Measurements from ENCODE around the gene MAN2A1.

The MAN2A1 gene

GRCh38 chr5:109689740-109690241 is at the start of gene MAN2A1:
Gene MAN2A1, plus strand, starts transcription at chr5:109689927. Its CDS starts 491 bp downstream, at chr5:109690418.
- DNase-seq, result peak; percentile 82 to 85

- DNase-seq, result no peak
Observed at GRCh38 chr5:109640976-109641375, 48.8 kb upstream of the MAN2A1 start.

- DNase-seq, result no peak
Observed at GRCh38 chr5:109643791-109644350, 45.9 kb upstream of the MAN2A1 start.

- no peak for DNase-seq
Observed at GRCh38 chr5:109644829-109645228, 44.9 kb upstream of the MAN2A1 start.

DNA sequence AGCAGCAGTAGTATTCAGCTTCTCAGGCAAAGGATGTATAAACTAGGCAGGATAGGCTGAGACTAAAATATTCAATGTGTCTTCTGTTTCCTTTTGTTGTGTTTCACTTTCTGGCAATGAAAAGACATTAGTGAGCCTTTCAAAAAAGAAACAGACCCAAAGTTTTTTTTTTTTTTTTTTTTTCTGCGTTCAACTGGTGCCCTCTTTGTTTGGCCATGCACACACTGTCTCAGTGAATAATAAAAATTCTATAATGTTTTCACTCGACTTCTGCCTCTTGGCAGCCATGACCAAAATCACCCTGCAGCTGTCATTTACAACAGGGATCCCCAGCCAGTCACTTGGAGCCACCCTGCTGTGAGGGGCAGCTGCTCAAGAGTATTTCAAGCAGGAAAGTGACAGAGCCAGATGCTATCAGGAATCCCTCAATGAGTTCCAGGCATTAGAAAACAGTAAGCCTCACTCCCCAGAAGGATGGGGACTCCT is 44.0 kb upstream of the MAN2A1 start:
- no peak for DNase-seq

DNA sequence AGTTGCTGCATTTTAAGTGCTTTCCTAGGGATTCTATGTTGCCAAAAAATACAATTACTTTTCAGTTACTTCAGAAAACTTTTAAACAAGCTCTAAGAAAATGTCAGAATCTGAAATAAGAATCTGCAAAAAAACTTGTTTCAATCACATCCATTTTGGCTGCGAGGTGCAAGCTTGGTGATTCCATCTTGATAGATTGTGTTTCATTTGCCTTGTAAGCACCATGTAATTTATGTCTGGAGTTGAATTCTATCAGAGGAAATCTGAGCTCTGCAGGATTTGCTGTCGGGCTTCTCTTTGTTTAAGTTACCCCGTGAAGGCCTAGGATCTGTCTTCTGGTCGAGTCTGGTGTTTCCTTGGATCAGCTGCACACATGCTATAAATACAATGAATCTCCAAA is 40.4 kb upstream of the MAN2A1 start:
- DNase-seq, result no peak

DNA sequence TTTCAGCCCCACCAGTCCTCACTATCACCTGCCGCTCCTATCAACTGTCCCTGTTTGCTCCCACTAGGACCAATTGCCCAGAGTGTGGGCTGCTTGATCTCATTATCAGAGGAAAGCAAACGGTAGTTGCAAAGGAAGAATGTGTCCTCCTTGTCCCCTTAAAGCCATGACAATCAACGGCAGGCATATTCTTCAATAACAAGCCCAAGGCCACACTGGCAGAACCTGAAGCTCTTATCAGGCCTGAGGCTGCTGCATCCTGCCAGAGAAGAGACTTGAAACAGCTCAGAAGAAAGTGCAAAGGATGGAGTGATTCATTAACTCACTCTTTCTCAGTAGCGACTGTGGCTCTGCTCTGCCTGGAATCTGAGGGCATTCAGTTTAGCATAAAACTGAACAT is 39.2 kb upstream of the MAN2A1 start:
- no peak for DNase-seq

GRCh38 chr5:109652096-109652495 is 37.6 kb upstream of the MAN2A1 start:
- DNase-seq, result no peak

DNA sequence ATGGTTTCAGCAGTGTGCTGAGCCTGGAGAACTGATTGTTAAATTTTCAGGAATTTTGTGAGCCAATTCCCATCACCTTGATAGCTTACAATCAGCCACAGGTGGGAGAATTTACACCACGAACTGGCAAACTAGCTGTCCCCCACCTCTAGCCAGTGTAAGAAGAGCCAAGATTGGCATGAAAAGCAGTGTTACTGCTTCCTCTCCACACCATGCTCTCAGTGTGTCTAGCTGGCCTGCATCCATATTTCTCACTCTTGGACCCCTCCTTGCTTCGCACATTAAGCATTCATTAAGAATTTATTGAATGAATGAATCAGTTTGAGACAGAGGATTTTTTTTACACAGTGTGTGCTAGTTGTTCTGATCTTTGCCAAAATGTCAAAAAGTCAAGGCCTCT is 36.7 kb upstream of the MAN2A1 start:
- no peak for DNase-seq

DNA sequence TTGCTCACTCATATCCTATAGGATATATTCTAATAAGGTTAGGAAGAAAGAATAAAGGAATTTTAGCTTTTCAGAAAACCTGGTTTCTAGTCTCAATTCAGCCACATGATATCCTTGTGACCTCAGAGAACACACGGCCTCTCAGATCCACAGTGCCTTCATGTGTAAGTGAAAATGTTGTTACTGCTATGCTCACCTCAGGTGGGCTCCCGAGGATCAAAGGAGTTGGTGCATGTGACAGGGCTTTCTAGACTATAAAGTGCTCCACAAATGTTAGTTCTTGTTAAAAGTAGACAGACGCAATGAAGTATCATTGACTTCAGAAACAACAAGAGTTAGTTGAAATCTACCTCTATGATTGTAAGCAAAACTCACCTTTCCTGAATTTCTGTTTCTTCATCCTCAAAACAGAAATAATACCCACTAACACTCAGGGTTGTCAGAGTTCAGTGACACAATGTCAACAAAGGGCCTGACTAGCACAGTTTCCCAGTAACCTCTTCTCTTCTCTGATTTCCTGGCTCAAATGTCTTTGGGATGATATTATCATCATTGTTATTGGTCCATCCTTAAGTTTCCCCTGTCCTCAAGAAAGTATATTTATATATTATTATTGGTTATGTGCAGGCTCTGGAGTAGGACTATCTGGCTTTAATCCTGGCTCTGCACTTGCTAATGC is 36.0 kb upstream of the MAN2A1 start:
- no peak for DNase-seq

GRCh38 chr5:109654455-109654854 is 35.3 kb upstream of the MAN2A1 start:
- peak; percentile 34 to 36 for DNase-seq

- DNase-seq, result no peak
Observed at GRCh38 chr5:109655841-109656240, 33.9 kb upstream of the MAN2A1 start.

GRCh38 chr5:109656829-109657228 is 32.9 kb upstream of the MAN2A1 start:
- peak; percentile 50 to 57 for DNase-seq

- DNase-seq, result no peak
Observed at GRCh38 chr5:109659901-109660300, 29.8 kb upstream of the MAN2A1 start.

GRCh38 chr5:109660301-109660700 is 29.4 kb upstream of the MAN2A1 start:
- DNase-seq, result no peak

DNA sequence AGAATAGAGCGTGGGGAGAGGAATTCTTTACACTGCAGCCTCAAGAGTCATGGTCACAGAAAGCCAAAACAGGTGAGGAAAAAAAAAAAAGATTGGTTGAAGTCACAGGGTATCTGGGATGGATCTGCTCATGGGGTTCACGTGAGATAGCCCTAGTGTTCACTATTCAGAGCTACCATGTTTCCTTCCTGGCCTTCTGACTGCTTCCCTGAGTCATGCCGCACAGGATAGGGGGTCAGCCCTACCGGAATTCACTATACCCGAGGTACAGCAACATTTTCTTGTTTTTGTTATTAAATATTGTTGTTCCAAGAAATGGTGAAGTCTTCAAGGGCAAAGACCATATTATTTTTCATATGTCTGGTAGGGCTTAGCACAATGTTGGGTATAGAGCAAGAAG is 21.5 kb upstream of the MAN2A1 start:
- DNase-seq, result no peak

DNA sequence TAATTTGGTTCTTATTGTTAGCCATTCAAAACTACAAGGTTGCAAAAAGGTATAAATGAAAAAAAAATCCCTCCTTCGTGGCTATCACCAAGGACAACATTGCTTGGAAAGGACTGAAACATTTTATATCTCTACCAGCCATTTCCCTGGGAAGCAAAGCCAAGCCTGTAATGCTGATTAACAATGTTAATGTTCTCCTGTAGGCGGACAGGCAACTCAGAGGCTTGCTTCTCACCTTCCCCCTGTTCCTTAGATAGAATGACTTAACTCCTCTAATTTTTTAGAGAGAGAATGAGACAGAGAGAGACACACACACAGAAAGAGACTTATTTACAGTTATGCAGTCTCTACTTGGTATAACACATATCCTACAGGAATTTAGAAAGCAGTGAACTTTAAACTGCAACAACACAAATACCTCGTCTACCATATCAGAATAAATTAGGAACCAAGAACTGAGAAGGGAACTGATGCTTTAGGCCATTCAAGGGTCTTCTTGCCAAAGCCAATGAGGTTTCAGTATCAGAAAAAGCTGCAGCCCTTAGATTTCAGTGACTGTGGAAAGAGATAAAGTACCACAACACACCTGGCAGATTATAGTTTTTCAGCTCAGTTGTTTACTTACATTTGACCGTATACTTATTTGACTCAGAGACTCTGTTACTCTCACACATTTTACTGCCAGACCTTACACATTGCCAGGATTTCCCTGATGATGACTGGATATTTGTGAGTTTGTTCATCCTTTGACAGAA is 20.9 kb upstream of the MAN2A1 start:
- no peak for DNase-seq

GRCh38 chr5:109669991-109670706 is 19.6 kb upstream of the MAN2A1 start:
- DNase-seq, result no peak

- DNase-seq, result no peak
Observed at GRCh38 chr5:109671136-109671535, 18.6 kb upstream of the MAN2A1 start.

DNA sequence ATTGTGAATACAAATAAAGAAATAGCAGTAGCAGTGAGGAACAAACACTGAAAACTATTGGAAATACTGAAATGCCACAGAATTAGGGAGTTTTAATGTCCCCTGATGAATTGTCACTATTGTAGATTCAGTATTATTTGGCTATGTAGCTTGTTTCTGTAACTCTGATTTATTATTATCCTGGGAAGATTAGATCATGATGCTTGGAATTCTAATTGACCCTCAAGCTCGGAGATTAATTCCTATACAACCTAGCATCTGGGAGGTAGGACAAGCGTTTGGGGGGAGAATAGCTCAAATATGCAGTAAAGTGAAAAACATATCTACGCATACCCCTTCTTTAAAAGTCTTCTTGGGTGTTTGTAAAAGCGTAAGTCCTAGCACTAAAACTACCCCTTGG is 15.1 kb upstream of the MAN2A1 start:
- DNase-seq, result no peak

GRCh38 chr5:109676920-109677319 is 12.8 kb upstream of the MAN2A1 start:
- DNase-seq, result no peak

DNA sequence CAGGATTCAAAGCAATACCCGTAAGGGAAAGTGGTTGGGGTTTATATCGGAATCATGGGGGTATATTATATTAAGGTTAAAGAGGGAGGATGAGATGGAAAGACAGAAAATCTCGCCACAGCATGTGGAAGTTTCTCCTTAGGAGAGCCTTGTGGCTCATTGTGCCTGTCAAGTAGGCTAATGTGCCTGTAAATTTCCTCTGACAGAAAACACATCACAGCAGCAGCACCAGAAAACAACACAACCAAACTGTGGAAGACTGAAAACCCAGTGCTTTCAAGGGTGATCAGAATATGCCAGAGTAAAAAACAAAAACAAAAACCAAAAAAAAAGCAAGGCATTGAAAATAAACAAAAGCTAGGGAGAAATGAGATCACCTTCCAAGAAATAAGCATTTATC is 11.3 kb upstream of the MAN2A1 start:
- no peak for DNase-seq

DNA sequence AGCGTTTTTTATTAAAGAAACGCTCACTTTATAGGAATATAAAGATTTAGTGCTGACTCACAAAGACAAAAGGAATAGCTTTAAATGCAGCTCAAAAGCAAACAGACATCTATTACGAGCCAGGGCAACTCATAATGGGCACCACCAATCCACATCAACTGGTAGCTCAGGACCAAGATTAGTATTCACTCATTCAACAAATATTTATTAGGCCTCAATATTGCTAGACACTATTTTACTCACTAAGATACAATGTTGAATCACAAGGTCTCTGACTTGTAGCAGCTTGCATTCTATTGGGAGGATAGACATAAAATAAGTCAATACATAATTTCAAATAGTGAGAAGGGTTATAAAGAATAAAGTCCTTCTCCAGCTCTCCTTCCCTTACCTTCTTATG is 8.0 kb upstream of the MAN2A1 start:
- no peak for DNase-seq
